ENCODE results near the gene PRSS33.

DNA sequence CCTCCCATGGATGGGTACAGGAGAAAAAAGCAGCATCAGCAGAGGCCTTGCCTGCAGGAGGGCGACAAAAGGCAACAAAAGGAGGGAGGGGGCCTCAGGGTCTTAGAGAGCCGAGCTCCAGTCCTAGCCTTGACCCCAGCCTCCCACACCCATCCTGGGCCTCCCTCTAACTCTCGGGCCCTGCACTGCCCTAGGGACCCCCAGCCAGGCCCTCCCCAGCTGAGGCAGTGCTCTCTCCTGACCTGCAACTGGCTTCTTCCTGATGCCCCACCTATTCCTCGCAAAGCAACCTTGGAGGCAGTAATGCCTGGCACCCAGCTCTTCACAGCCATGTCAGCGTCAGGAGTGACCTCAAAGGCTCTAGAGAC is 50.1 kb downstream of the PRSS33 start:
- TF ChIP-seq YY1 (IDR thresholded peaks at IDR 0.05; ENCODE audit: insufficient read depth, insufficient read length) = no peak
- TF ChIP-seq SUZ12 (IDR thresholded peaks at IDR 0.05; ENCODE audit: extremely low read depth, insufficient read depth, insufficient read length) = no peak
- no peak for TF ChIP-seq ZNF274 (IDR thresholded peaks at IDR 0.05; ENCODE audit: low read depth, low read length)

Measured in NT2/D1 (cell line).